Measurements from ENCODE around the gene PYDC2.

Gene PYDC2

GRCh38 chr3:191492601-191493000 is 31.6 kb downstream of the PYDC2 start:
- DNase-seq: no peak
- H3K27ac ChIP-seq: no peak overlapping the region
- TF ChIP-seq CTCF (IDR thresholded peaks at IDR 0.05): no peak
- H3K9me3 ChIP-seq: no peaks in the 10 kb centered on the region
- H3K36me3 ChIP-seq: no peaks in the 10 kb centered on the region
- intact Hi-C loops (cut with DNase I; ENCODE audit: low total_unique reads): no loop called here
- no peak overlapping the region for H3K4me3 ChIP-seq
- no peaks in the 10 kb centered on the region for H3K4me1 ChIP-seq
- H3K27me3 ChIP-seq: no peaks in the 10 kb centered on the region

- no peaks in the 10 kb centered on the region for H3K9me3 ChIP-seq
- no peaks in the 10 kb centered on the region for H3K4me1 ChIP-seq
- DNase-seq: no peak
- TF ChIP-seq CTCF (IDR thresholded peaks at IDR 0.05): no peak
- intact Hi-C loops (cut with DNase I; ENCODE audit: low total_unique reads): no loop called here
- H3K36me3 ChIP-seq: no peaks in the 10 kb centered on the region
- no peak overlapping the region for H3K27ac ChIP-seq
- no peak overlapping the region for H3K4me3 ChIP-seq
- no peaks in the 10 kb centered on the region for H3K27me3 ChIP-seq
Measured at GRCh38 chr3:191493336-191493735, 32.4 kb downstream of the PYDC2 start.

GRCh38 chr3:191499307-191500080 is 38.5 kb downstream of the PYDC2 start:
- H3K27ac ChIP-seq: no peak overlapping the region
- H3K36me3 ChIP-seq: no peaks in the 10 kb centered on the region
- peaks cover 0 to 10% (median 4%) of the 10 kb centered on the region in 4 donors for H3K4me1 ChIP-seq
- TF ChIP-seq CTCF (IDR thresholded peaks at IDR 0.05): no peak
- H3K27me3 ChIP-seq: peaks cover 0 to 5% of the 10 kb centered on the region in 2 donors
- no peaks in the 10 kb centered on the region for H3K9me3 ChIP-seq
- no peak overlapping the region for H3K4me3 ChIP-seq
- no peak for DNase-seq
- intact Hi-C loops (cut with DNase I; ENCODE audit: low total_unique reads): no loop called here

- no peak overlapping the region for H3K27ac ChIP-seq
- no peak overlapping the region for H3K4me3 ChIP-seq
- no peaks in the 10 kb centered on the region for H3K36me3 ChIP-seq
- no peak for DNase-seq
- H3K9me3 ChIP-seq: no peaks in the 10 kb centered on the region
- intact Hi-C loops (cut with DNase I; ENCODE audit: low total_unique reads): no loop called here
- no peak for TF ChIP-seq CTCF (IDR thresholded peaks at IDR 0.05)
- H3K4me1 ChIP-seq: peaks cover 0 to 10% (median 4%) of the 10 kb centered on the region in 4 donors
- H3K27me3 ChIP-seq: peaks cover 0 to 5% of the 10 kb centered on the region in 2 donors
Measured at GRCh38 chr3:191500892-191501291, 39.9 kb downstream of the PYDC2 start.

- DNase-seq: no peak
- intact Hi-C loops (cut with DNase I; ENCODE audit: low total_unique reads): no loop called here
- no peak for TF ChIP-seq CTCF (IDR thresholded peaks at IDR 0.05)
Measured at GRCh38 chr3:191502583-191502982, 41.6 kb downstream of the PYDC2 start.

More at GRCh38 chr3:191502583-191502982, 41.6 kb downstream of the PYDC2 start:
- Histone ChIP-seq H3K4me1 (peaks cover 0 to 10% (median 4%) of the 10 kb centered on the region in 4 donors), H3K9me3 (no peaks in the 10 kb centered on the region), H3K36me3 (no peaks in the 10 kb centered on the region), H3K4me3 (no peak overlapping the region), H3K27ac (no peak overlapping the region), H3K27me3 (peaks cover 0 to 5% of the 10 kb centered on the region in 2 donors)
